Measurements from ENCODE around the gene XG.
"Not testable (repeated sequence)": the region's sequence is repeated elsewhere in the genome, so short reads cannot be mapped to it uniquely, and the experiment has no call there.

XG gene, protein sequence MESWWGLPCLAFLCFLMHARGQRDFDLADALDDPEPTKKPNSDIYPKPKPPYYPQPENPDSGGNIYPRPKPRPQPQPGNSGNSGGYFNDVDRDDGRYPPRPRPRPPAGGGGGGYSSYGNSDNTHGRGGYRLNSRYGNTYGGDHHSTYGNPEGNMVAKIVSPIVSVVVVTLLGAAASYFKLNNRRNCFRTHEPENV

DNA sequence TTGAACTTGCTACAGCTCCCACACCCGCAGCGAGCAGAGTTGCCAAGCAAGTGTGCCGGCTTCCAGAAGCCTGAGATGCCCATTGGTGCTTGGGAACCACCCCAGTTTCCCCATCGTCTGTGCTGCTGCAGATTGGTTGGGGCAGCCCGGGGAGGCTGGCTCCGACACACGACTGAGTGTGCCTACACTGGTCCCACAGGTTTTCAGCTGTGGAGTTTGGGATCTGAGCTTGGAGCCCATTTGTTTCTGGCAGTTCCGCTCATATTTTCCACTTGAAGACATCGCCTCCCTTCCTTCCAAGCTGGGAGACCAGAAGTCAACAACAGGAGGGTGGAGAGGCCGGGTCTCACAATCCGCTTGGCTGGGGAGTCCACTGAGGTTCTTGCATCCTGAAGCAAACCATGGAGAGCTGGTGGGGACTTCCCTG is at the start of gene XG:
TSS of gene XG (plus strand) at position 167 of the 427 bp plus-strand sequence. CDS start at position 402, 235 bp downstream.
- DNase-seq, result not testable (repeated sequence)

DNA sequence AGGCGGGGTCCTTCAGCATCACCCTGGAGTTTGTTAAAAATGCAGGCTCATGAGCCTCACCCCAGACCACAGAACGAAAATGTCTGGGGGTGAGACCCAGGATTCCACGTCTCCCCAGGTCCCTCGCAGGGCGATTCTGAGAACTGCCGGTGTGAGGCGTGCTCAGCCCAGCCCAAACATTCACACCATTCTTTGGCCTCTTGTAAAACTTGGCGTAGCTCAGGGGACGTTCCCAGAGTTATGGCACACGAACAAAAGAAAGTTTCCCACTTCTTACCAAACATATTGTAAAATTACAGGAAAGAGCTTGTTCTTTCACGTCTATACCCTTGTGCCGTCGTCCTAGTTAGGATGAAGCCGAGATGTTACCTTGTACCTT is 47.9 kb upstream of the XG start:
- no peak for DNase-seq

DNA sequence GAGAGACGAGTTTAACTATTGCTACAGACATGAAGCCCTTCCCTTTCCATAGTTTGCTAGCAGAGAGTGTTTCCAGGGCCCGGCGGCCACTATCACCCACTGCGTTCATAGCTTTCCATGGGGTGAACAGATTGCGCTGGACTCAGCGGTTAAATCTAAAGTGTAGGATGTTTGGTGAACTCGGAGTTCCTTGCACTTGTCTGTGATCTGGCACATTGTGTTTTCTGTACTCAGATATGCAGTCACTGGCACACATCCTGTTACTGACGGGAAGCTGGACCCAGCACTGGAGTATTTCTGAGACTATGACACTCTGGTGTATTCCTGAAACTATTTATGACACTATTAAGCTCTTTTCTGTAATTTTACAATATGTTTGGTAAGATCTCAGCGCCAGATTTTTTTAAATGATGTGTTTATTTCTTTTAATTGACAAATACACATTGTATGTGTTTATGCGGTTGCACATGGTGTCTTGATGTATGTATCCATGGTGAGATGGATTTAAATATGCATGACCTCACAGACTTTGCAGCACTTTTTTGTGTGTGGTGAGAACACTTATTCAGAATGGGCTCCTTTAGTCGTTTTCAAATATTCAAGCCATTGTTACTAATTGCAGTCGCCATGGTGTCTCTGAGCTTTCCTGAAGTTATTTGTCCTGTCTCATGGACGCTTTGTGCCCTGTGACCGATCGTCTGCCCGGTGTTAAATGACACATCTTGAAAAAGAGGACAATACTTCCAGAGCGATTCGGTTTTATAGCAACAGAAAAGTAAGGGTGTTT is 46.6 kb upstream of the XG start:
- DNase-seq, result no peak

DNA sequence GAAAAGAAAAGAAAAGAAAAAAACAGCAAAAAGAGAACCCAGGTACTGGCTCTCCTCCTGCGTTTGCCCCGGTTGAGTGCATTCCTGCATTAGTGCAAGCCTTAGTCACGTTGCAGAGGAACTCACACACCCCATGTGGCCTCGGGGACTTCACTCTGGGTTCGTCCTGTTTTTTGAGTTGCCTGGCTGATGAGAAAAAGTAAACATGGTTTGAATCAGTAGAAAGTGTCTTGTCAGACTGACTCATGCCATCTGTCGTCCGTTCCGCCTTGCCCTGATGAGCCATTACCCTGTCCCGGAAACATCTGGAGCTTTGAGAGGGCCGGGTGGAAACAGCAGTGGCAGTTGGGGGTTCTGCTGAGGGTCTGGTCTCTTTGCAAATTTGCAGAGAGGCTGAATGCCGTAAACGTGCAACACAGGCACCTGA is 44.5 kb upstream of the XG start:
- DNase-seq, result no peak

DNA sequence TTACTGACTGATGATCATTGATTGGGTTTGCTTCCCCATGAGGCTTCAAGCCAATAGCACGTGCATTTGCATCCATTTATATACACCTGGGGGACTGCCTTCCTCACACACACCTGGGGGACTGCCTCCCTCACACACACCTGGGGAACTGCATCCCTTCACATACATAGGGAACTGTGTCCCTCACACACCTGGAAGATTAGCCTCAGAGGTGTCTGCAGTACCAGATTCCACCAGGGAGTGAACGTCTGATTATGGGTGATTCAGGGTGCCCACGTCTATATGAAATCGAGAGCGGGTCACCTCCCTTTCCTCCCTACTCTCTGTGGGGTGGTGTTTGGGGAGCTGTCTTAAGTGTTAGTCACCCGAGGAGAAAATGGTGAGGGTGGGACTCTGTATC is 43.8 kb upstream of the XG start:
- DNase-seq, result no peak

DNA sequence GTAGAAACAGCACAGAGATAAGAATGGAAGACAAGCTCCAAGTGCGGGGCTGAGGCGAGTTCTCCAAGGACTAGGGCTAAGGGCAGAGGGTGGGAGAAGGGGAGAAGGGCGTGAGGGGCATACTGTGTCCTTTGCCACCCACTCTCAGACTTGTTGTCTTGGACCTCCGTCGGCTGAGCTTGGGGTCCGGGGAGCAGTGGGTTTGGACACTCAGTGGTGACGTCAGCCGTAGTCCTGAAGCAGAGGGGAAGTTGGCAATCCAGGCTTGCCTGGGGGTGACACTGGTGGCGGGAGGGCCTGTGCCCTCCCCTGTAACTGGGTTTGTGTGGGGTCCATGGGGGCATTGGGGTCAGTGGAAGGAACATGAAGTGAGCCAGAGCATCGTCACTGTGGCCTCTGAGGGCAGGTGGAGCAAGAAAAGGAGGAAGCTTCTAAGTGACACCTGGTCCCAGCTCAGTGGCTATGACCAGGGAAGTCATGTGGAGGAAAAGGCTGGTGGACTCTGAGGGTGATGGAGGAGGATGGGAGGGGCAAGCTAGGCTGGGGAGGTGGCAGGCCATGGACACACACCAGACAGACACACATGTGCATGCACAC is 43.1 kb upstream of the XG start:
- DNase-seq, result no peak

DNA sequence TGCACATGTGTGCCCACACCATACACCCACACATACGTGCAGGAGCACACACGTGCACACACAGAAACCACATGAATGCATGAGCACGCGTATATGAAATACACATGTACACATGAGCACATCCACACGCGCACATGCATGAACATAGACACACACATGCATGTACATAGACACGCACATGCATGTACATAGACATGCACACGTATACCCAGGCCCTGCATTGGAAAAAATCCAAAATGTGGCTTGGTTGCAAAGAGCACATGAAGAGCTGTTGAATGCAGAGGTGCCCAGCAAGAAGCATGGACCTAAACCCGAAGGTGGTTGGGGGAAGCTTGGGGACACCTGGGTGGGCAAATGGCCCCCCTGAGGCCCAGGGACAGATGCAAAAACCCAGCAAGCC is 42.3 kb upstream of the XG start:
- DNase-seq, result no peak

DNA sequence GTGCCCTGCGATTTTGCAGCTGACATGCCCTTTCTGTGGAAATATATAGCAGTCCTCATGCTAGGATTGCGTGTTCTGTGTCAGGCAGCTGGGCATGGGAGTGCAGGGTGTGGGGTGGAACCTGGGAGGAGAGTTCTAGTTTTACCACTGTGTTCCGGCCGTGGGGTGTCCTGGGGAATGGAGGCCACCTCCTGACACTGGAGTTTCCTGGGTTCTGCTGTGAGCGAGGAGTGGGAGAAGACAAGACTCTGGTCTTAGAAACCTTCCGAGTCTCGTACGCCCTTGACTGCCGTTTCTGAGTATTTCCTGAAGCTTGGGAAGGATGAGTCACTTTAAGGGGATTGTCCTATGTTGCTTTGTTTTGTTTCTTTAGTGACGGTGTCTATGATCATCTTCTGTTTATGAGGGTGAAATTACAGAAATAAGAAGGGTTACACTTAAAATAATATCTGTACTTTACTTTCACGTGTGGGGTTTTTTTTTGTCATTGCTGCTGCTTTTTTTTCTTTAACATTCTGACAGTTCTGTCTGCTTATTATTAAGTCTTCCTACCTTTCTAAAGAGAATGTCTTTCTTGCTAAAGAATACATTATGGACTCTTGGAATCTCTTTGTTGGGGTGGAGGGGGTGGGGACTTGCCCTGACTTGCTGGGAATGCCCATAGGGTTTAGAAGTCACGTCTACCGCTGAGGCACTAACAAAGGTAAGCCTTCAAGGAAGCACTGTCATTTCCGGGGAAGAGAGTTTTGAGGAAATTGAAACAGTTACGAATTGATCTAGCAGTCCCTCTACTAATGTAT is 41.6 kb upstream of the XG start:
- DNase-seq, result no peak

DNA sequence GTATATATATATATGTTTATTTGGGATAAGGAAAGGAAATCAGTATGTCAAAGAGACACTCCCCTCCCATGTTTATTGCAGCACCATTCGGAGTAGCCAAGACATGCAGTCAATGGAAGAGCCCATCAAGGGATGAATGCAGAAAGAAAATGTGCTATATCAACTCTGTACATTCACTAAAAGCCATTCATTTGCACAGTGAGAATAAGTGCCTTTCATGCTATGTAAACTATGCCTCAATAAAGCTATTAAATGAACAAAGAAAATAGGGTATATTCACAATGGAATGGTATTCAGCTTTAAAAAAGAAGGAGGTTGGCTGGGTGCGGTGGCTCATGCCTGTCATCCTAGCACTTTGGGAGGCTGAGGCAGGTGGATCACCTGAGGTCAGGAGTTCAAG is 40.4 kb upstream of the XG start:
- DNase-seq, result no peak

DNA sequence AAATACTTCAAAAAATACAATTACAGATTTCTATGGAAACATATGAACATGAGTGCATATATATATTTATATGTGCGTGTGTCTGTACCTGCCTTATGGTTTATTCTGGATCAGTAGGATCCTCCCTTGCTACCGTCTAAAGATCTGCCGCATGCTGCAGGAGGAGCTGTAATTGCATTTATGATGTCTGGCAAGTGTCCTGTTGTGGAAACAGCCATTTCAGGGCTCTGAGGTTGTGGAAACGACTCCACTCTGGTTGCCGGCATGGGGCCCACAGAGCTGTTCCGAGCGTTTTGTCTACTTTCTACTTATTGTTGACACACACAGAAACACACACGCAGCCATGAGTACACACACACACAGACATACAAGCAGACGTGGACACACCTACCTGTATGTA is 39.4 kb upstream of the XG start:
- DNase-seq, result no peak

DNA sequence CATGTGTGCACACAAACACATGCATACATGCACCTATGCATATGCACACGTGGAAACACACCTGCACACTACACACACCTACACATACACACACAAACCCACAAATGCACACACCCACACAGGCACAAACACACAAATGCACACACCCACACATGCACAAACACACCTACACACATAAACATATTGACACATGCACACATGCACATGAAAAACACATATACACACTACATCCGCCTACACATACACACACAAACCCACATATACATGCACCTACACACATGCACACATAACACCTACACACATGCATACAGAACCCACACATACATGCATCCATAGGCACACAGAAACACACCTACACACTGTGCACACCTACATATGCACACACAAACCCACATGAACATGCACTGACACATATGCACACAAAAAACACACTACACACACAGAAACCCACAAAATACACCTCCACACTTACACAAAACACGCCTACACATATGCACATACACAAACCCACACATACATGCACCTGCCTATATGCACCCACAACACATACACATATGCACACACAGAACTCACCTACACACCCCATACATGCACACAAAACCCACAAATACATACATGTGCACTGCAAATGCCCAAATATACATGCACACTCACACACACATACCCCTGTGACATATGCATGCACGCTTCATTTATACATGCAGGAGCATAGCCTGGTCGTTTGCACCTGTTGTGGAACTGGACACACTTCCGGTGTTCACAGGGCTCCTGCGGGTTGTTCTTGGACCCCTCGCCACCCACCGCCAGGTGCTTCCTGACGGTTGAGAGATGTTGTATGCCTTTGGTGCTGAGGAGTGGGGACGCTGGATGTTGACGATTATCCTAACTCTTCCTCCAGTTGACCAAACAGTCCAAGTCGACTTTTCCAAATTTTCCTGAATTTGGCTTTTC is 38.7 kb upstream of the XG start:
- no peak for DNase-seq

DNA sequence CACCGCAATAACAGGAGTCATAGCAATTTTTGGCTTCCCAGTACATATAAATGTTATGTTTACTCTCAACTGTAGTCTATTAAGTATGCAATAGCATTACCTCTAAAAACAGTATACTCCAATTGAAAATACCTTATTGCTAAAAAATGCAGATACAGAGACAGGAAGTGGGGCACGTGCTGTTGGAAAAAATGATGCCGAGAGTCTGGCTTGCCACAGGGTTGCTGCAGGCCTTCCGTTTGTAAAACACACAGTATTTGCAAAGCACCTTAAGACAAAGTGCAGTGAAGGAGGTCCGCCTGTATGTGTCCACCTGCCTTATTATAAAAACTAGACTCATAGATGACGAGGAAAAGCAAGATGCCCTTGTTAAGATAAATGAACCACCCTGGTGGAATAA is 37.3 kb upstream of the XG start:
- no peak for DNase-seq

DNA sequence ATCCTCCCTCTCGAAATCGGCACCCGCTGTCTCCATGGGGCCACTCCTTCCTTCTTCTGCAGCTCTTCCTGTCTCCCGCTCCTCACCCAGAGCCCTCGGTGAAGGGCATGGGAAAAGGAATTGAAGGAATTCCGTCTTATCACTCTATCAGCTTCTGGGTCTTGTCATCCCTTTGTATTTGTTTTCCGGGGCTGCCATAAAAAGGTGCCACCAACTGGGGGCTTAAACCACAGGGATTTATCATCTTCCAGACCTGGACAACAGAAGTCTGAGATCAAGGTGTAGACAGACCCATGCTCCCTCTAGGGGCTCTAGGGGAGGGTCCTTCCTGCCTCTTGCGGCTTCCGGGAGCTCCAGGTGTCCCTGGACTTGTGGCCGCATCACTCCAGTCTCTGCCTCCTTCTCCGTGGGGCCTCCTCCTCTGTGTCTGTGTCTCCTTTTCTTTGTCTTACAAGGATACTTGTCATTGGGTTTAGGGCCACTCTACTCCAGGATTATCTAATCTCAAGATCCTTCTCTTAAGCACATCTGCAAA is 36.7 kb upstream of the XG start:
- DNase-seq, result no peak

DNA sequence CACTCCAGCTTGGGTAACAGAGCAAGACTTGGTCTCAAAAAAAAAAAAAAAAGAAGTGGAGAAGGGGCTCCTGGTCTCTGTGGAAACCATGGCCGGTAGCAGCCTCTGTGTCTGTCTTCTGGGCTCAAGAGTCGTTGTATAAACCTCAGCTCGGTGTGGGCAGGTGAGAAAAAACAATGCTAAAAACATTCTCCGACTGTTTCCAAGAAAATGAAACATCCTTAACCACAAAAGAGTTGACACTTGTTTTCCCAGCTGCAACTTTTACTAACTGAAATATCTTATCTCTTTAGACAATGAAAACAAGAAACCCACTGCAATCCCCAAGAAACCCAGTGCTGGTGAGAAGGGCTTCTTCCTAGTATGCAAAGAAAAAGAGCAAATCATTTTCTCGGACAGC is 34.5 kb upstream of the XG start:
- DNase-seq, result no peak

DNA sequence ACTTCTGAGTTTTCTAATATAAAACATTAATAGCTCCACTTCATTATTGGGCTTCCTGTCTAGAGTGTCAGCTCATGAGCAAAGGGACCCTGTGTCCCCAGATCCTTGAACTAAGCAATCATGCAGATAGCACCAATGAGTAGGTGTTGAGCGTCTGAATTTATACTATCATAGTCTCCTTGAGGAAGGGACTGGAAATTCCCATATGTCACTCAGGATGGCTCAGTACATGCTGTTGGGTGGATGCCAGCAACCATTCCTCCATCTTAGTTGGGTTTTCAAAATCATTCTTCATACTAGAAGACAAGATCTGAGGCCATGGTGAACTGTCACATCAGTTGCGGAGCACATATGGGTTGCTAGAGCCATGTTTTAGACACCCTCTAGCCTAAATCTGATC is 33.0 kb upstream of the XG start:
- DNase-seq, result no peak

DNA sequence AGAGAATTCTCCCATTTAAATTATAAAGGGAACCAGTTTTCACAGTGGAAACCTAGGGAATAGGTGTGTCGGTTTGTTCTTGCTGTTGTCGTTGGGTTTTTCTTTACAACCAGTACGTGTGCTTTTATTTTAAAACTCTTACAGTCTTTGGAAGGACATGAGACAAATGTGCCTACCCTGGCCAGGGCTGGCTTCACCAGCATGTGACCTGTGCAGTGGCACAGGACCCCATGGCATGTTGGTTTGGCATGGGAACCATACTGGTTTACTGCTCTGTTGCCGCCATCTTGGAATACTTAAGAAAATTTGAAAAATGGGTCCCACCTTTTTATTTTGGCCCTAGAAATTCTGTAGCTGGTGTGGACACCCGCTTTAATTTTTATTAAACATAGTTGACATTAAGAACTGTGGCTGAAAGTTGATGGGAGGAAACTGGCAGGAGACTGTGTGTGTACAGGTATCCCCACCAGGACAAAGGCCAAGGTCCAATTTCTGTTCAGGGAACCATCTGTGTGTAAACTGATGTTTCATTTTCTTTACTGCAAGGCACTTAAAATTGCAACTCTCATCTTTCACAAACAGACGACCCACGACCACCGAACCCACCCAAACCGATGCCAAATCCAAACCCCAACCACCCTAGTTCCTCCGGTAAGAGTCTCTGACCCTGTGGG is 31.9 kb upstream of the XG start:
- DNase-seq, result no peak

DNA sequence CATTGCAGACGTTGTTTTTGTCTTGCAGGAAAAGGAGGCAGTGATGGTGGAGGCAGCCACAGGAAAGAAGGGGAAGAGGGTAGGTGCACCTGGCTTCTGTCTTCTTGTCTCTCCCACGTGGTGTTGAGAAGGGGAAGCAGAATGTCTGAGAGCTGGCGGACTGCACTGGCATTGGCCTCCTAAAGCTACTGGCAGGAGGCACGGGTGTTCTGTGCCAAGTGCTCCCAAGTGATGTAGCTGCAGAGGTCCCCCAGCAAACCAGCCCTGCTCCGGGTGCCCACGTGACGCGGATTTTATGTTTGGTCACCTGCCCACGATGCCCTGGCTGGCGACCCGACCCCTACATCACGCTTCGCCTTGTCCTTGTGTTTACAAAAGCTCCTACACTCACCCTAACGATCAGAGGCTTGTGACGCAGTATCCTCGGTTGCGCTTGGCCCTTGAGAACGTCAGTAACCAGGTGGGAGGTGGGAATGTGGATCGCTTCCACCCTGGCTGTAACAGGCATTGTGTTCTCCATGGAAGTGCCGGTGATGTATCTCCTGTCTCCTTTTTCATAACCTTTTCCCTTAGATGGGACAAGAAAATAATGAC is 28.5 kb upstream of the XG start:
- no peak for DNase-seq

DNA sequence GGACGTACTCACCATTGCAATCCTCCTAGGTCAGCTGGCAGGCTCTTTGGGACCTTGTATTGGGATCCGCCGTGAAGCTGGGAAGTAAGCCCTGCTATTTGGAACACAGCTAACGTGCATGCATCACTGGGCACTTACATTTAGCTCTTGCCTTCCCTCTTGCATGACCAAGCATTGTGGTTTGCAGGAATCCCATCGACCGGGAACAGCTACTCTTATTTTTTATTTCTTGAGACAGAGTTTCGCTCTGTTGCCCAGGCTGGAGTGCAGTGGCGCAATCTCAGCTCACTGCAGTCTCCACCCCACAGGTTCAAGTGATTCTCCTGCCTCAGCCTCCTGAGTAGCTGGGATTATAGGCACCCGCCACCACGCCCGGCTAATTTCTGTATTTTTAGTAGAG is 24.6 kb upstream of the XG start:
- DNase-seq, result not testable (repeated sequence)

DNA sequence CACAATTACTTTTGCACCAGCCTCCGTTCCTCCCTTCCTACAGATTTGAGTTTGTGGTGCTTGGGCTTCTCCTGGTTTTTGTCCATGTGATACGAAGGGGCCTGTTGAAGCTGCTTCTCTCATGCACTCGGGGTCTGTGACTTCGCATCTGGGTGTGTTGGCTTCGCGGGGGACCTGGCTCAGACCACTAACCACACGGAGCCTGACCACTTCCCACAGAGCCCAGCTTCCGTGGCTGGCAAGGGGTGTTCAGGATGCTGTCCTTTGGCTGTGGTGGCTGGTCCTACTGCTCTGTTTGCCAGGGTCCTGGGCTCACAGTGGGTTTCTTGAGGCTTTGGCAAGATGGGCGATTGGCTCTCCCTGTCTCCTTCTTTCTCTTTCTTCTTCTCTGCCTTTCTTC is 19.8 kb upstream of the XG start:
- DNase-seq, result no peak

DNA sequence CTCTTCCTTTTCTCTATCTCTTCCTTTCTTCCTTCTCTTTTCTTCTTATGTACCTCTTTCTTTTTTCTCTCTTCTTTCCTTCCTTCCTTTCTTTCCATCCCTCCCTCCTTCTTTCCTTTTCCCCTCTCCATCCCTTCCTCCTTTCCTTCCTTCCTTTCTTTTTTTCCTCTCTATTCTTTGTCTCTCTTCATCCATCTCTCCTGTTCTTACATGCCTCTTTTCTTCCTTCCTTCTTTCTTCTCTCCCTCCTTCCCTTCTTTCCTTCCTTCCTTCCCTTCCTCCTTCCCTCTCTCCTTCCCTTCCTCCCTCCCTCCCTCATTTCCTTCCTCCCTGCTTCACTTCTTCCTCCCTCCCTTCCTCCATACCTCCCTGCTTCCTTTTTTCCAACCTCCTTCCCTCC is 19.2 kb upstream of the XG start:
- no peak for DNase-seq

DNA sequence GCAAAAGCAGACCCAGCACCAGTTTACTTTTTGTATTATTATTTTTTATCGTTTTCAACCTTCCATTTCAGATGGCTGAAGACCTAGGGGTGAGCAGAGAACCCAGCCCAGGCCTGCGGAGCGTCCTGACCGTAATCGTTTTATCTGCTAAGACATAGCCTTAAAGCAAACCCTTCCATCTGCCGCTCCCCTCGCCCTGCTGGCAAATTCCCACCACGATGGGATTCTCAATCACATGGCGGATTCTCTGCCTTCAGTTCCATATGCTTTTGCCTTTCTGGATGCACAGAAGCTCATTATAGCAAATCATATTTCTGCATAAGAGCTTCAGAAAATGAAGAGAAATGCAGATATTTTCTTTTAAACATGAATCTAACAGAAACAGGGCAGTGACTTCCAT is 18.6 kb upstream of the XG start:
- no peak for DNase-seq
